Measurements from ENCODE around the gene ICE2. TPM values are rescaled to one million over a fixed set of nuclear protein-coding genes. Genes with fewer than 3 reads are reported as not detected.

ICE2 gene
- total and polyA plus RNA-seq, 2 experiments from 2014 or later: 64.2 to 64.3 TPM

DNA sequence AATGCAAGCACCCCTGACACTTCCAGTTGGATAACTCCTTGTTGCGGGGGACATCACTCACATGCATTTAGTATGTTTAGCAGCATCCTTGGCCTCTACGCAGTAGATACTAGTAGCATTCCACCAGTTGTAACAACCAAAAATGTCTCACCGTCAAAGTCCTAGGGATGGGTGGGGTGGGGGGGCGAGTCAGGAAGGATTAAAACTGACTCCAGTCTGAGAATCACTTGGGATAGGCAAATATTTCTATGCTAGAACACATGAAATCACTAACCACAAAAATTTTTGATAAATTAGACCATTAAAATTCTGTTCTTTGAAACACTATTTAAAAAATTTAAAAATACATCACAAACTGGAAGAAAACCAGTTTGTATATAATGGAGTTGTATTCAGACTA, 18.0 kb downstream of the ICE2 start:
- H3K27me3 Mint-ChIP-seq (ENCODE audit: insufficient read depth, low read depth, poor library complexity): peaks cover under 1% of the 10 kb centered on the region
- Histone ChIP-seq H4K20me1 (replicated peaks; ENCODE audit: insufficient read depth) (0 out of 2 replicates have a peak, but pooled peaks cover 2% of the 10 kb centered on the region), H3K27ac (ENCODE audit: low read depth) (no peak overlapping the region), H3K4me1 (ENCODE audit: insufficient read depth) (no peaks in the 10 kb centered on the region), H2AFZ (no peak overlapping the region), H3K4me2 (no peak overlapping the region), H3F3A (replicated peaks; ENCODE audit: low read depth) (no peaks in the 10 kb centered on the region), H3K79me2 (replicated peaks; ENCODE audit: insufficient read depth) (no peaks in the 10 kb centered on the region), H3K27me3 (ENCODE audit: insufficient read depth) (no peaks in the 10 kb centered on the region), H3K9me2 (ENCODE audit: insufficient read depth) (no peaks in the 10 kb centered on the region), H3K36me3 (ENCODE audit: insufficient read depth) (no peaks in the 10 kb centered on the region; the same call in 1 of the 2 replicates), H3K4me3 (no peak overlapping the region)
- no peaks in the 10 kb centered on the region; the same call in 2 of the 3 replicates for H3K4me1 Mint-ChIP-seq
- no peak overlapping the region for H3K27ac Mint-ChIP-seq
- H3K36me3 Mint-ChIP-seq (ENCODE audit: low read depth): peaks cover 18% of the 10 kb centered on the region; the same call in 2 of the 3 replicates
- no peaks in the 10 kb centered on the region for H3K9me3 Mint-ChIP-seq
- TF ChIP-seq ZNF114 (CRISPR knock-in tag; IDR thresholded peaks at IDR 0.05) (no peak), POLR2AphosphoS5 (IDR thresholded peaks at IDR 0.05; ENCODE audit: low read depth) (no peak), EZH2 (IDR thresholded peaks at IDR 0.05; ENCODE audit: low read depth, unreplicated experiment) (no peak), CREB1 (CRISPR knock-in tag; IDR thresholded peaks at IDR 0.05; ENCODE audit: low read depth) (no peak), JUNB (IDR thresholded peaks at IDR 0.05; ENCODE audit: unreplicated experiment) (no peak)
- ATAC-seq (no peak), DNase-seq (ENCODE audit: low spot score) (no peak)
- H3K4me3 Mint-ChIP-seq: no peak overlapping the region

DNA sequence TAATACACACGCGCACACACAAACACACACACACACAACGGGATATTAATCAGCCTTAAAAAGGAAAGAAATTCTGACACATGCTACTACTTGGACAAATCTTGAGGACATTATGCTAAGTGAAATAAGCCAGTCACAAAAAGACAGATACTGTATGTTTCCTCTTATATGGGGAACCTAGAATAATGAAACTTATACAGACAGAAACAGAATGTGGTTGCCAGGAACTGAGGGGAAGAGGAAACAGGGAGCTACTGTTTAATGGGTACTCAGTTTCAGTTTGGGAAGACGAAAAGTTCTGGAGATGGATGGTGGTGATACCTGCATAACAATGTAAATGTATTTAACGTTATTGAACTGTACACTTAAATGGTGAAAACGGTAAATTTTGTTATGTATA, 20.2 kb downstream of the ICE2 start:
- Histone ChIP-seq H4K20me1 (replicated peaks; ENCODE audit: insufficient read depth) (0 out of 2 replicates have a peak, but pooled peaks cover 2% of the 10 kb centered on the region), H2AFZ (no peak overlapping the region), H3K9me2 (ENCODE audit: insufficient read depth) (no peaks in the 10 kb centered on the region), H3K36me3 (ENCODE audit: insufficient read depth) (no peaks in the 10 kb centered on the region), H3K4me2 (no peak overlapping the region), H3K27me3 (ENCODE audit: insufficient read depth) (no peaks in the 10 kb centered on the region), H3F3A (replicated peaks; ENCODE audit: low read depth) (no peaks in the 10 kb centered on the region), H3K27ac (ENCODE audit: low read depth) (no peak overlapping the region), H3K4me1 (ENCODE audit: insufficient read depth) (no peaks in the 10 kb centered on the region), H3K79me2 (replicated peaks; ENCODE audit: insufficient read depth) (no peaks in the 10 kb centered on the region), H3K4me3 (no peak overlapping the region)
- no peaks in the 10 kb centered on the region for H3K4me1 Mint-ChIP-seq
- TF ChIP-seq, protein P1, sequence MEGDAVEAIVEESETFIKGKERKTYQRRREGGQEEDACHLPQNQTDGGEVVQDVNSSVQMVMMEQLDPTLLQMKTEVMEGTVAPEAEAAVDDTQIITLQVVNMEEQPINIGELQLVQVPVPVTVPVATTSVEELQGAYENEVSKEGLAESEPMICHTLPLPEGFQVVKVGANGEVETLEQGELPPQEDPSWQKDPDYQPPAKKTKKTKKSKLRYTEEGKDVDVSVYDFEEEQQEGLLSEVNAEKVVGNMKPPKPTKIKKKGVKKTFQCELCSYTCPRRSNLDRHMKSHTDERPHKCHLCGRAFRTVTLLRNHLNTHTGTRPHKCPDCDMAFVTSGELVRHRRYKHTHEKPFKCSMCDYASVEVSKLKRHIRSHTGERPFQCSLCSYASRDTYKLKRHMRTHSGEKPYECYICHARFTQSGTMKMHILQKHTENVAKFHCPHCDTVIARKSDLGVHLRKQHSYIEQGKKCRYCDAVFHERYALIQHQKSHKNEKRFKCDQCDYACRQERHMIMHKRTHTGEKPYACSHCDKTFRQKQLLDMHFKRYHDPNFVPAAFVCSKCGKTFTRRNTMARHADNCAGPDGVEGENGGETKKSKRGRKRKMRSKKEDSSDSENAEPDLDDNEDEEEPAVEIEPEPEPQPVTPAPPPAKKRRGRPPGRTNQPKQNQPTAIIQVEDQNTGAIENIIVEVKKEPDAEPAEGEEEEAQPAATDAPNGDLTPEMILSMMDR (conservative IDR thresholded peaks at IDR 0.05; ENCODE audit: low read depth in 2 of 2): no peak
- TF ChIP-seq POLR2AphosphoS5 (IDR thresholded peaks at IDR 0.05; ENCODE audit: low read depth): no peak
- no peak overlapping the region for H3K27ac Mint-ChIP-seq
- DNase-seq (ENCODE audit: low spot score): no peak
- H3K9me3 Mint-ChIP-seq: no peaks in the 10 kb centered on the region
- no peak for ATAC-seq
- peaks cover 2% of the 10 kb centered on the region for H3K27me3 Mint-ChIP-seq (ENCODE audit: insufficient read depth, low read depth, poor library complexity)
- H3K36me3 Mint-ChIP-seq (ENCODE audit: low read depth): peaks cover 15% of the 10 kb centered on the region; the same call in 2 of the 3 replicates
- H3K4me3 Mint-ChIP-seq: no peak overlapping the region

DNA sequence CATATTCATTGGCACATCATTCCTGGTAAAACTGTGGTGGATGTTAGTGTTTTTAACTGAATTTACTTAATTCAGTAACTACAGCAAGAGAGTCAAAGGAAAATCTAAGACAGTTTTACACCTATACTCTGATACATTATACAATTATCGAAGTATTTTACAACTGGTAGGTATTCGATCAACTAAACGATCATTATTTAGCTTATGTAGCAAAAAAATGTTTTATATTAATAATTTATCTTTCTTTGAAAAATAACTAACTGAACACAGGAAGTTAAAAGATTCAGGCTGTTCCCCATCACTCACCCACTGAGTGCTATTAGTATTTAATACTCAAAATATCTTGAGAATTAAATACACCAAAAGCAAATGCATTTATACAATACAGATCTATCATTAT, 21.0 kb downstream of the ICE2 start:
- no peaks in the 10 kb centered on the region for H3K9me2 ChIP-seq (ENCODE audit: insufficient read depth)
- H3K4me3 ChIP-seq: no peak overlapping the region
- 0 out of 2 replicates have a peak, but pooled peaks cover 2% of the 10 kb centered on the region for H4K20me1 ChIP-seq (replicated peaks; ENCODE audit: insufficient read depth)
- H3K9me3 Mint-ChIP-seq: no peaks in the 10 kb centered on the region
- H2AFZ ChIP-seq: no peak overlapping the region
- DNase-seq (ENCODE audit: low spot score): no peak
- H3K27me3 Mint-ChIP-seq (ENCODE audit: insufficient read depth, low read depth, poor library complexity): peaks cover 2% of the 10 kb centered on the region
- ATAC-seq: no peak
- H3K4me3 Mint-ChIP-seq: no peak overlapping the region
- H3K4me2 ChIP-seq: no peak overlapping the region
- TF ChIP-seq, protein P2, sequence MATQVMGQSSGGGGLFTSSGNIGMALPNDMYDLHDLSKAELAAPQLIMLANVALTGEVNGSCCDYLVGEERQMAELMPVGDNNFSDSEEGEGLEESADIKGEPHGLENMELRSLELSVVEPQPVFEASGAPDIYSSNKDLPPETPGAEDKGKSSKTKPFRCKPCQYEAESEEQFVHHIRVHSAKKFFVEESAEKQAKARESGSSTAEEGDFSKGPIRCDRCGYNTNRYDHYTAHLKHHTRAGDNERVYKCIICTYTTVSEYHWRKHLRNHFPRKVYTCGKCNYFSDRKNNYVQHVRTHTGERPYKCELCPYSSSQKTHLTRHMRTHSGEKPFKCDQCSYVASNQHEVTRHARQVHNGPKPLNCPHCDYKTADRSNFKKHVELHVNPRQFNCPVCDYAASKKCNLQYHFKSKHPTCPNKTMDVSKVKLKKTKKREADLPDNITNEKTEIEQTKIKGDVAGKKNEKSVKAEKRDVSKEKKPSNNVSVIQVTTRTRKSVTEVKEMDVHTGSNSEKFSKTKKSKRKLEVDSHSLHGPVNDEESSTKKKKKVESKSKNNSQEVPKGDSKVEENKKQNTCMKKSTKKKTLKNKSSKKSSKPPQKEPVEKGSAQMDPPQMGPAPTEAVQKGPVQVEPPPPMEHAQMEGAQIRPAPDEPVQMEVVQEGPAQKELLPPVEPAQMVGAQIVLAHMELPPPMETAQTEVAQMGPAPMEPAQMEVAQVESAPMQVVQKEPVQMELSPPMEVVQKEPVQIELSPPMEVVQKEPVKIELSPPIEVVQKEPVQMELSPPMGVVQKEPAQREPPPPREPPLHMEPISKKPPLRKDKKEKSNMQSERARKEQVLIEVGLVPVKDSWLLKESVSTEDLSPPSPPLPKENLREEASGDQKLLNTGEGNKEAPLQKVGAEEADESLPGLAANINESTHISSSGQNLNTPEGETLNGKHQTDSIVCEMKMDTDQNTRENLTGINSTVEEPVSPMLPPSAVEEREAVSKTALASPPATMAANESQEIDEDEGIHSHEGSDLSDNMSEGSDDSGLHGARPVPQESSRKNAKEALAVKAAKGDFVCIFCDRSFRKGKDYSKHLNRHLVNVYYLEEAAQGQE (IDR thresholded peaks at IDR 0.05; ENCODE audit: unreplicated experiment): no peak
- TF ChIP-seq NANOG (IDR thresholded peaks at IDR 0.05; ENCODE audit: borderline replicate concordance) (no peak), CREB1 (CRISPR knock-in tag; IDR thresholded peaks at IDR 0.05; ENCODE audit: low read depth) (no peak)
- H3K36me3 Mint-ChIP-seq (ENCODE audit: low read depth): peaks cover 16% of the 10 kb centered on the region; the same call in 2 of the 3 replicates
- no peak overlapping the region for H3K27ac ChIP-seq (ENCODE audit: low read depth)
- H3K79me2 ChIP-seq (replicated peaks; ENCODE audit: insufficient read depth): no peaks in the 10 kb centered on the region
- H3K4me1 Mint-ChIP-seq: no peaks in the 10 kb centered on the region
- no peaks in the 10 kb centered on the region for H3K27me3 ChIP-seq (ENCODE audit: insufficient read depth)
- H3K36me3 ChIP-seq (ENCODE audit: insufficient read depth): no peaks in the 10 kb centered on the region
- no peak overlapping the region for H3K27ac Mint-ChIP-seq
- no peaks in the 10 kb centered on the region for H3F3A ChIP-seq (replicated peaks; ENCODE audit: low read depth)
- H3K4me1 ChIP-seq (ENCODE audit: insufficient read depth): no peaks in the 10 kb centered on the region

Measured in GM23338 (cell line).